ENCODE measurements around the gene C10orf90. TPM values are rescaled to one million over a fixed set of nuclear protein-coding genes. Genes with fewer than 3 reads are reported as not detected.

Gene C10orf90
- total RNA-seq, 1 experiment from 2014 or later = 0.59 TPM

- DNase-seq = no peak
- no TSS peak for BruUV-seq (replicated peaks)
These were observed 52.0 kb downstream of the C10orf90 start for GRCh38 chr10:126618466-126618865.

DNA sequence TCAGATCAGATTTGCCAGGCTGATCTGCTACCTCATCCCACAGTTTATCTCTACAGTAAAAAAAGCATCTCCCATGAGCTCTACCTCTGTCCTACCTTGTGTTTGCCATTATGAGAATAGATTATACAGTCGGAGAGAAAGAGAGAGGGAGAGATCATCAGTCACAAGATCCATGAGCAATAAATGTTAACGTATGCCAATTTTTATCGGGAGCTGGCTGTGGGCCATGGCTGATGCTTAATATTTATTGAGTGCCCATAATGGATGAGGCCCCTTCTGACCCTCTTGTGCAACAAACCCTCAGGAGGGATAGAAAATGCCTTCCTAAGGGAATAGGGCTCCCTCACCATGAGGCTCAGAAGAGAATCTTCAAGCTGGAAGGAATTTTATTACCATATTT, 52.8 kb downstream of the C10orf90 start:
- ChIA-PET POLR2A (ENCODE audit: unreplicated experiment) (no interaction called here), CTCF (no interaction called here)
- TF ChIP-seq CTCF (conservative IDR thresholded peaks at IDR 0.05) (no peak), EZH2 (IDR thresholded peaks at IDR 0.05; ENCODE audit: low read depth) (no peak)
- no peak overlapping the region for H3K4me2 ChIP-seq
- H3K79me2 ChIP-seq (ENCODE audit: low read depth) = no peaks in the 10 kb centered on the region
- H3F3A ChIP-seq (ENCODE audit: insufficient read depth, low read depth) = no peaks in the 10 kb centered on the region
- H3K36me3 ChIP-seq (ENCODE audit: low read depth) = no peaks in the 10 kb centered on the region
- H2AFZ ChIP-seq = no peak overlapping the region
- no peak overlapping the region for H3K4me3 ChIP-seq
- no peaks in the 10 kb centered on the region for H3K9me3 ChIP-seq (ENCODE audit: insufficient read depth, low read depth)
- BruUV-seq (replicated peaks) = no TSS peak
- no peaks in the 10 kb centered on the region for H3K4me1 ChIP-seq (replicated peaks; ENCODE audit: insufficient read depth)
- no peak overlapping the region for H3K27ac ChIP-seq
- intact Hi-C loops (cut with micrococcal nuclease; ENCODE audit: unreplicated experiment) = no loop called here
- no peak for DNase-seq
- no peaks in the 10 kb centered on the region for H3K9me2 ChIP-seq (ENCODE audit: insufficient read depth)
- no peaks in the 10 kb centered on the region for H3K27me3 ChIP-seq (ENCODE audit: insufficient read depth, low read depth)
- H4K20me1 ChIP-seq (ENCODE audit: insufficient read depth) = no peaks in the 10 kb centered on the region

More at GRCh38 chr10:126618466-126618865, 52.0 kb downstream of the C10orf90 start:
- H4K20me1 ChIP-seq (ENCODE audit: insufficient read depth) = no peaks in the 10 kb centered on the region
- TF ChIP-seq CTCF (conservative IDR thresholded peaks at IDR 0.05) (no peak), EZH2 (IDR thresholded peaks at IDR 0.05; ENCODE audit: low read depth) (no peak)
- no peaks in the 10 kb centered on the region for H3K27me3 ChIP-seq (ENCODE audit: insufficient read depth, low read depth)
- H3K9me3 ChIP-seq (ENCODE audit: insufficient read depth, low read depth) = no peaks in the 10 kb centered on the region
- intact Hi-C loops (cut with micrococcal nuclease; ENCODE audit: unreplicated experiment) = no loop called here
- no peak overlapping the region for H2AFZ ChIP-seq
- H3K4me2 ChIP-seq = no peak overlapping the region
- no peak overlapping the region for H3K27ac ChIP-seq
- H3K9me2 ChIP-seq (ENCODE audit: insufficient read depth) = no peaks in the 10 kb centered on the region
- no peak overlapping the region for H3K4me3 ChIP-seq
- H3K79me2 ChIP-seq (ENCODE audit: low read depth) = no peaks in the 10 kb centered on the region
- no peaks in the 10 kb centered on the region for H3K36me3 ChIP-seq (ENCODE audit: low read depth)
- ChIA-PET POLR2A (ENCODE audit: unreplicated experiment) (no interaction called here), CTCF (no interaction called here)
- no peaks in the 10 kb centered on the region for H3K4me1 ChIP-seq (replicated peaks; ENCODE audit: insufficient read depth)
- no peaks in the 10 kb centered on the region for H3F3A ChIP-seq (ENCODE audit: insufficient read depth, low read depth)

GRCh38 chr10:126617208-126617607, 53.3 kb downstream of the C10orf90 start:
- intact Hi-C loops (cut with micrococcal nuclease; ENCODE audit: unreplicated experiment) = no loop called here
- TF ChIP-seq CTCF (conservative IDR thresholded peaks at IDR 0.05) (no peak), EZH2 (IDR thresholded peaks at IDR 0.05; ENCODE audit: low read depth) (no peak)
- H2AFZ ChIP-seq = no peak overlapping the region
- H3K4me3 ChIP-seq = no peak overlapping the region
- no peaks in the 10 kb centered on the region for H3K79me2 ChIP-seq (ENCODE audit: low read depth)
- H3K36me3 ChIP-seq (ENCODE audit: low read depth) = no peaks in the 10 kb centered on the region
- no TSS peak for BruUV-seq (replicated peaks)
- CTCF ChIA-PET = no interaction called here
- H3K4me2 ChIP-seq = no peak overlapping the region
- H3K9me2 ChIP-seq (ENCODE audit: insufficient read depth) = no peaks in the 10 kb centered on the region
- DNase-seq = no peak
- H3K27ac ChIP-seq = no peak overlapping the region
- H3K27me3 ChIP-seq (ENCODE audit: insufficient read depth, low read depth) = no peaks in the 10 kb centered on the region
- no peaks in the 10 kb centered on the region for H3K9me3 ChIP-seq (ENCODE audit: insufficient read depth, low read depth)
- POLR2A ChIA-PET (ENCODE audit: unreplicated experiment) = no interaction called here
- no peaks in the 10 kb centered on the region for H3F3A ChIP-seq (ENCODE audit: insufficient read depth, low read depth)
- no peaks in the 10 kb centered on the region for H3K4me1 ChIP-seq (replicated peaks; ENCODE audit: insufficient read depth)
- H4K20me1 ChIP-seq (ENCODE audit: insufficient read depth) = no peaks in the 10 kb centered on the region

All from PC-9 (cell line).